Left ventricle myocardium superior (tissue), 1 donor: Measurements from ENCODE around the gene CLCF1. TPM values are rescaled to one million over a fixed set of nuclear protein-coding genes. Genes with fewer than 3 reads are reported as not detected.
A peak's percentile ranks its signal among the peaks of the same experiment; 100 is the strongest.

Experiments
- ATAC-seq: fragments of 200-7000 bp; cut with Tn5 transposase; one replicate; pipeline ENCODE4 v1.9.1; 2020; ENCODE audit warnings: mild to moderate bottlenecking, moderate library complexity
- DNase-seq: peaks from one replicate; pipeline ENCODE4 v3.0.0-alpha.2; 2020
- intact Hi-C: fragments of 100-400 bp; cut with micrococcal nuclease; formaldehyde crosslinking; loops from one replicate; pipeline ENCODE4 v1.11.0; 2022
- total RNA-seq: library from RNA; stranded (reverse); fragmentation: NEBNext Ultra II Directional; extraction: Animal tissue kit (Norgen Biotek cat#: 25700); gene quantifications from one replicate; pipeline ENCODE4 v1.2.1, GENCODE V29; 2021
- donor health status: DM: no; HTN: yes; CAD: no; lungs with severe emphysema.

CLCF1 gene
- total RNA-seq, 1 donor from 2014 or later, result 0.89 TPM

DNA sequence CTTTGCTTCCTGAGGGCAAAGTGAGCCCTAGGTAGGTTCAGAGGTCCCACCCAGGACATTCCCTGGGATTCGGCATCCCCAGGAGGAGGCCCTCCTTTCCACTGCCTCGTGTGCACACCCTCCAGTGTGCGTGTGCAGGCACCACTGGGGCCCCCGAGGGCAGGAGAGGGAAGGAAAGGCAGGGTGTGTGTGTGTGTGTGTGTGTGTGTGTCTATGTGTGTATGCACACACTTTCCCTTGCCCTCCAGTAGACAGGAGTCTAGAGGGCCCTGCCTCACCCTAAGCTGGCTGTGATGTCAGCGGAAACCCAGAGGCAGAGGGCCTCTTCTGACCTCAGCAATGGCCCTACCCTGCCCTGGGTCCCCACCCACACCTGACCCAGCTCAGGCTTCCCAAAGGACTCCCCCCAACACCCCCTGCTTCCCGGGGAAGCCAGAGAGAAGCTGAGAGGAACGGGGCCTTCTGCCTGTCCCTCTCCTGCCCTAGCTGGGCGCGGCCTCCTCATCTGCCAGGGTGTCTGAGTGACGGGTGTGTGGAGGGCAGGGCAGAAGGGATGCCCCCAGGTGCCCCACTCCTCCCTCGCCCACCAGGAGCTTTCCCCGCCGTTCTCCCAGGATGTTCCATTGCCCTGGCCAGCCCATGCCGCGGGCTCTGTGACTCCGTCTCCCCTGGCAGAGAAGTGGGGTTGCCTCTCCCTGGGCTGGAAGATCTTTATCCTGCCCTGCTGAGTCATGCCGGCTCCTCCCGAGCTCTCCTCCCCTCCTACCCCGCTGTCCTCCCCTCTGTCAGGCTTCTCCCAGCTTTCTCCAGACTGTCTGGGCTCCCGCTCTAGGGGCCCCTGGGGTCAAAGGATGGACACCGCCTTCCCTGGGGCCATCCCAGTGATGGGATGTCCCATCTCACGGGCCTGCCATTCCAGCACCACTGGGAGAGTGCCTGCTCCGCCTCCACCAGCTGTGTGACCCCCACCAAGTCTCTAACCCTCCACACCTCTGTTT lies 6.0 kb upstream of the CLCF1 start:
- intact Hi-C loops, result no loop called here
- ATAC-seq (no peak), DNase-seq (no peak)

DNA sequence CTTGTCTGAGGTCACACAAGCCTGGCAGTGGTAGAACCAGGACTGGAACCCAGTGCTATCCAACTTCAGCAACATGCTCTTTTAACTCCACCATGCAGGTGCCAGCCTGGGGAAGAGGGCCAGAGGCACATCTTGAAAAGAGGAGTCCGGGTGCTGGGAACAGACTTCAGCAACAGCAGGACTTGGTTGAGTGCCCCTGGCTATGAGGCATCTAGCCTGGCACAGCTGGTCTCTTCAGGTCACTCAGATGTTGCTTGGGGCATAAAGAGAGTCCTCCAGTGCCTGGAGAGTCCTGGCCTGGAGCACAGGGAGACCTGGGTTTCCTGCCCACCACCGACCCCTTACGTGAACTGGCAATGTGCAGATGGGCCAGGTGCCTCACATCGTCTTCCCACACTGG lies 5.1 kb upstream of the CLCF1 start:
- intact Hi-C loops, result no loop called here
- ATAC-seq, result no peak
- no peak for DNase-seq

DNA sequence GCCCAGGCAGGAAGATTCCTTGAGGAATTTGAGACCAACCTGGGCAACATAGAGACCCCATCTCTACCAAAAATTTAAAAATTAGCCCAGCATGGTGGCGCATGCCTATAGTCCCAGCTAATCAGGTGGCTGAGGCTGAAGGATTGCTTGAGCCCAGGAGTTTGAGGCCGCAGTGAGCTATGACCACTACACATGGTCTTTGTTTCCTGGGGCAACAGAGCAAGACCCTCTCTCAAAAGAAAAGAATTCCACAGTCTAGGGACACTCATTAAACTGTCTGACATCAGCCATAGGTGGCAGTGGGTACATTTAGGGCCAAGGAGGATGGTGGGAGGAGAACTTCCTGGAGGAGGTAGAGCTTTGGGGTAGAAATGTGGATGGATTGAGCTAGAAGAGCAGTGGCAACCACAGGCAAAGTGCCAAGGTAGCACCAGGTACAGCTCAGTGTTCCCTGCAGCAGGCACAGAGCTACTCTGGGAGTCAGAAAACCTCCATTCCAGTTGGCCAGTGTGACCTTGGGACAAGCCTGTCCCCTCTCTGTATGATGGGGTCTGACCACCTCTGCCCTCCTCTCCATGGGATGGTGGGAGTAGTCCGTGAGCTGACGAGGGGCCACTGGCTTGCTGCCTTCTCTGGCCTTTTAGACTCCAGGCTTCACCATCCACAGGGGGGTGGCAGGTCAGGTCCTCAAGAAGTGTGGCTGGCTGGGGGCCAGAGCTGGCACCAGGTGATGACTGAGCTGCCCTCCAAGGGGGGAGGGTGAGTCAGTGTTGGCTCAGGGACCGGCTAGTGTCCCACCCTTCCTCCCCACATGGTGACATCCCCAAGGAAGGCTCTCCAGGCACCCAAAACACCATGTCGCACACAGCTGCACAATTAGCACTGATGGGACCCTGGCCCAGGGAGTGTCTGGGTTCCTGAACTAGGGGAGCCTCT lies 3.7 kb upstream of the CLCF1 start:
- no peak for DNase-seq
- intact Hi-C loops, result no loop called here
- no peak for ATAC-seq

DNA sequence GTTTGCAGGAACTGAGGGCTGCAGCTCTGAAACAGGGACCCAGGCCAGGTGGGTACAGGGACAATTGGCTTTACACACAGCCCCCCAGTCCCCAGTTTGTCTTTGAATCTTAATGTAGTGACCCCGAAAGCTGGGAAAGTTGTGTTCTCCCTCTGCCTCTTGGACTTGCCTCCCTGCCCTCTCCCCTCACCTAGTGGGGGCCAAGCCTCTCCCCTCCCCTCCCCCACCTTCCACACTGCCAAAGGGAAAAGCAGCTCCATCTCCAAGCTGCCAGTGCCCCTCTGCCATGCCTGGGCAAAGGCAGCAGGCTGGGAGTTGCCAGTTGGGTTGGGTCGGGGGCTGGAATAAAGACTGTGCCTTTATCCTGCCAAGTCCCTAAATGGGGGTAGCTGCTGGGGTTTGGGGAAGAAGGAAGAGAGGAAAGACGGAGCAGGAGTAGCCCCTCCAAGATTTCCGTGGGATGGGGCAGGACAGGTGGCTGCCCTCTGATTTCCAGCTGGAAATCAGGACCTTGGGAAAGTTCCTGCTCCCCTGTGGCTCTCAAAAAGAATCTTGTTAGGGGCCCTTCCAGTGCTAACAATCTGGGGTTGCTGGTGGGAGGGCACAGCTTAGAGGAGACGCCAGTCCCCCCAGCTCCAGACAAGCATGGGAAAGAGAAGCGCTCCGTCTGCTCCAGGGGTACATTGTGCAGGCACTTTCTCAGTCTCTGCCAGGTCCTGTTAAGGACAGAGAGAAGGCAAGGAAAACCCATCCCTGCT lies 2.8 kb upstream of the CLCF1 start:
- intact Hi-C loops, result no loop called here
- DNase-seq (no peak), ATAC-seq (no peak)

DNA sequence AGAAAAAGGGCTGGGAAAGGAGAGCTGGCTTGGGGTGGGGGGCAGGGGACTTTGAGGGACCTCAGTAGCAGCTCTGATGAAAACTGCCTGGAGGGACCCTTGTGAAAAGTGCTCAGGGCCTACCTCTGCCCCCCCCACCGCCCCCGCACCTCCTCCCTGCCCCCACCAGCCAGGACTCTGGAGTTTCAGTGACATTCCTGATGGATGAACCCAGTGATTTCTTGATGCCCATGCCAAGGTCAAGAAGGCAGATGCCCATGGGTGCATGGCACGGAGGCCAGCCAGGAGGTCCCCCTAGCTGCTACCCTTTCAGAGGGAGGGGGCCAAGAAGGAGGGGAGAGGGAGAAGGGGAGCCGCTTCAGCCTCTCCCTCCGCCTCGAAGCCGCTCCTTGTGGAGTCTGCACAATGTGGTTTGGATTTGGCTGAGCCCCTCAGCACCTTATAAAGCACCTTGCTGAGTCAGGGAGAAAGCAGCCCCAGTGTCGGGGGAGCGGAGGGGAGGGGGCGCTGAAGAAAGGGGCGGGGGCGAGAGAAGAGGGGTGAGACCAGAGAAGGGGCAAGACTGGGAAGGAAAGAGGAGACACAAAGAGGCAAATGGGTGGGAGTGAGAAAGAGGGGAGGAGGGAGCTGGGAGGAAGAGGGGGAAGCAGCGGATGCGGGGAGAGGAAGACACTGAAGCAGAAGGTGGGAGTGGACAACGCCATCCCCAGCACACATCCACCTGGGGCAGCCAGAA lies 2.1 kb upstream of the CLCF1 start:
- ATAC-seq, result no peak

DNA sequence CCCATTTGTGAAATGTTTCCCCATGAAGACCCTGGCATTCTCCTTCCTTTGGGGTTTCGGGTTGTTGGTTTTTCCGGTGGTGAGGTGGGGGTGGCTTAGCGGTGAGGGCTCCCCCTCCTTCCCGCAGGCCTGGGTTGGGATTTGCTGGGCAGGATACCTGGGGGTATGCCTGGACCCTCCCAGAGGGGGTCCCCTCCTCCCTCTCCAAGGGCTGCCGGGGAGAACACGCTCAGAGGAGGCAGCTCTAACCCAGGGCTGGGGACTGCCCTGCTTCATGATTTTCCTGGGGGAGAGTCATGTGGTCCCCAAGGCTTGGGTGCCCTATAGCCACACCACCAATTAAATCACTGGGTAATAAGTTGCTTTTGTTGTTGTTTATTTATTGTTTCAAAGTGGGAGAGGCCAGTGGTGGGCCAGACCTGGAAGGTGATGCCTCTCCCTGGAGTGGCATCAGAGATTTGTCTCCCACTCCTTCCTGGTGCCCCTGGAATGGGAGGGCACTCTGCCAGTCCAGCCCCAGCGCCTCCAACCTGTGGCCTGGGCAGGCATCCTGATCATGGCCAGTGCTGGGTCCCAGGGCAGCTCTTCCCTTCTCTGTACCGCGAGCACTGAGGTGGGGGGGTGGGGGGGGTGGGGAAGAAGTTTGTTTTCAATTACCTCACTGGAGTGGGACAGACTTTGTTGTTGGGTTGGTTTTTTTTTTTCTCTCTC lies 1.3 kb upstream of the CLCF1 start:
- DNase-seq, result no peak
- intact Hi-C loops, result no loop called here
- ATAC-seq, result no peak

More for the DNA sequence above, 2.1 kb upstream of the CLCF1 start:
- DNase-seq, result no peak
- intact Hi-C loops, result no loop called here

DNA sequence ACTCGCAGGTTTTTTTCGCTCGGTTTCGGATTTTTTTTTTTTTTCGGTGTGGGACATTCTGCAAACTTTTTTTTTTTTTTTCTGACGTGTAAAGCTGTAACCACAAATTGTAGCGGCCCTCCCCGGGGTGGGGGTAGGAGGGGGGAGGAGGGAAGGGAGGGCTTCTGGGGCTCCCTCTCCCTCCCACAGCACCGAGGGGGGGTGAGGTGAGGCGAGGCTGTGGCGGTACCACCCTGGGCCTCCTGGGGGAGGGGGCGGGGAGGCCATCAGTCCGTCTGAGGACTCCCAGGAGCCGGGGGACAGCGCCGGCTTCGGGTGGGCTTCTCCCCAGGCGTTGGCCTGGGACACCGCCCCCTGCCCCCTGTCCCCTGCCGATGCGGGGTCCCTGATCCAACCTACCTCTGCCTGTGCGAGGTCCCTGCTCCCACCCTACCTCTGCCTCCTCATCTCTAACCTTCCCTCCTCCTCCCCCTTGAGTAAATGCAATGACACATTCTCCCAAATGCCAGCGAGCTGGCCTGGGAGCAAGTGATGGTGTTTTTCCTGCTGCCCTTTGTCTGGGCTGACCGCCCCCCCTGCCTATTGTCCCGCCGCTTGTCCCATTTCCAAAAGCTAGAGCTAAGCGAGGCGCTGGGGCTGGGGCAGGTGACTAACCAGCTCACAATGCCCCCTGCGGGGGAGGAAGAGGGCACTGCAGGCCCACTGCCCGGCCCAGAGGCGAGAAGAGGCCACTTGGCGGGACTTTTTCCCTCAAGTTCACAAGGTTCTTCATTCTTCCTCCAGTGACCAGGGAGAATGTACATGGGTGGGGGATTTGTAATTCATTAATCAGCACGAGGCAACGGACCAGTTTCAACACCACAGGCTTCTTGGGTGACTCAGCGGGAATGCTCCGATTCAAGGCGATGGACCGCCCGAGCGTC lies 511 bp upstream of the CLCF1 start:
- intact Hi-C loops, result no loop called here
- peak; percentile 58 for ATAC-seq
- peak; percentile 68 for DNase-seq

DNA sequence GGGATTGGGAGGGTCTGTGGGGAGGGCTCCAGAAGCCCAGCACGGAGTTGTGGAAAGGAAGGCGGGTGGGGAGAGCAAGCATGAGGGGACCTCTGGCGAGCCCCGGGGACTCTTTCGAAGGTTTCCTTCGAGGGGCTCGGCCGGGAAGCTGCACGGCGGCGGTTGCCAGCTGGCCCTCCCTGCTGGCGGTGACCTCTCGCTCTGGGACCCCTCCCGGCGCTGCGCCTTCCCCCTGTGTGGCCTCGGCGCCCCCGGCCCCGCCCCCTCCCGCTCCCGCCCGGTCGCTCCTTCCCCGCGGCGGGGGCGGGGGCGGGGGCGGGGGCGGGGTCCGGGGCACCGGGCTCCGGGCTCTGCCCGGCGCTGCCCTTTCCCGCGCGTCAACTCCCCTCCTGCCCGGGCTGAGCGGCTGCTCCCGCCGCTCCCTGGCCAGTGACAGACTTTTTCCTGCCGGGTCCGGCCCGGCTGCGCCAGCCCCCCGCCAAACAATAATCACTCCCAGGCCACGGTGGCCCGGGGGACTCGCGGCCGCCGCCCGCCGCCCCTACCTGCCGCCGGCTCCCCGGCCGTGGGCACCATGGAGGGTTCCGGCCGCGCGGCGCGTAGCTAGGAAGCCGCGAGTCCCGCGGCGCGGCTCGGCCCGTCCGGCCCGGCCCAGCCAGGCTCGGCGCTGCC lies 941 bp downstream of the CLCF1 start:
- intact Hi-C loops, result no loop called here
- ATAC-seq, result peak; percentile 29
- DNase-seq, result peak; percentile 67

DNA sequence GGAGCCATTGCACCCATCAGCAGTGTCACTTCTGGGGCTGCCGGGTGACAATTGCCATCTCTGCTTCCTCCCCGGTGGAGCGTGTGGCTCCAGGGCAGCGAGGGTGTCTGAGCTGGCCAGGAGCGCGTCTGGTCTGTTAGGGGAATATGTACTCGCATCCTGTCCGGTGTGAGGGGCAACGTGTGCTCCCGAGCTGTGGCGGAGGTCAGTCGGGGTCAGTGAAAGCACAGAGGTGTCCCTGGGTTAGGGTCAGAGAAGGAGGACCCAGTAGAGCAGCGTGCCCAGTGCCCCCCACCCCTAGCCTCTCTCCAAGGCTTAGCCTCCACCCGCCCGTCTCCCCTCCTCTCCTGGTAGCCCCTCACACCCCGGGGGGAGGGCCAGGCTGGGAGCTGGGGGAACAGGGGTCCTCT lies 1.5 kb downstream of the CLCF1 start:
- DNase-seq (no peak), ATAC-seq (no peak)
- intact Hi-C loops, result no loop called here

DNA sequence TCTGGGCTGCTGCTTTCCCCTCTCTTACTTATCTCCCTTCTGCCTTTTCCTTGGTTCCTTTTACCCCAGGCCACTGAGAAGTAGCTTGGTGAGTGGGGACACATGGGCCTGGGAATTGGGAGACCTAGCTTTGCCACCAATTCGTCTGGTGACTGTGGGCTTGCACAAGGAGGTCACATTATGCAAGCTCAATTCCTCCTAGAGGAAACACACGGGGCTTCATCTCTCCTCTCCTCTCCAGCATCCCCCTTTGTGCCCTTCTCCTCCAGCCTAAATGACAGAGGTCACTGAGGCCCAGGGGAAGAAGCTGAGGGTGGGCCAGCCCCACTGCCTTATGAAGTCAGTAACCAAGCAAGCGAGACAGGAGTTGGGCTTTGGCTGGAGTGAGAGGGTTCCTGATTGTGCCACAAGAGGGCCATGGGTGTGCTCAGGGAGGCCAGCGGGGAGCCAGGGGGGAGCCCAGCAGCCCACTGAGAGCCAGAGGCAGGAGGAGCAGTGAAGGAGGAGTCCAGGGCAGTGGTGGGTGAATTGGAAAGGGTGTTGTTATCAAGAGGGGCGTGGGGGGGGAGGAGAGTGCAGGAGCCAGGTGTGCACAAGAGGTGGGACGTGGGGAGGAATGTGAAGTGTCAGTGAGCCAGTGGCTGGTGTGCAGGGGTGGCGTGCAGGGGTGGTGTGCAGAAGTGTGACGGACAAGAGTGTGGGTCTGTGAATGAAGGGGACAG lies 2.0 kb downstream of the CLCF1 start:
- intact Hi-C loops, result no loop called here
- DNase-seq (no peak), ATAC-seq (peak; percentile 17)

DNA sequence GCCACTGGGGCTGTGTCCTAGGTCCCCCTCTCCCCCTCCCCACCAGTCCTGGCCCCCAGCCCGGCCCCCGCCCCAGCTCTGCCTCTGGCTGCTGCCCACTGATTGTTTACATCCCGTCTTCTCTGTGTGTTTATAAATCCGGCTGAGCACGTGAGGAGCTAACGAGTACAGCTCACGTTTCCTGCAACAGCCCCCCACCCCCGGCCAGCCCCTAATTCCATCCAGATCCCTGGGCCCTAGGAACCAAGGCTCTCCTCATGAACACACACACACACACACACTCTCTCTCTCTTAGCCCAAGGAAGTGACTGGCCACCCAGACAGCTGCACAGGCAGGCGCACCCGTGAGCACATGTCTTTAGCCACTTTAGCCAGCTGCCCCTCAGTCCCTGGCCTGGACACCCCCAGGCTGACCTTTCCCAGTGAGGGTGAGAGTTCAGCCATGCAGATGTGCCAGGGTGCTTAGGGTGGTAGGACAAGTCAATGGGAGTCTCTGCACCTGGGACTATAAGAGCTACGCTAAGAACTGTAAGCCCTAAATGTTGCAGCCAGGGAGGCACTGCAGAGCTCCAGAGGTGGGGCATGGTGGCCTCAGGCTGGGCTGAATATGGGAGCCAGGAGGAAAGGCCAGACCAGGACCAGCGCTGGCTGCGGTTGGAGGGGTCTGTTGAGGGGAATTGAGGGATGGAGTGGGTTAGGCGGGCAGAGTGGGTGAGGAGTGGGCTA lies 2.9 kb downstream of the CLCF1 start:
- ATAC-seq, result no peak
- DNase-seq, result no peak
- intact Hi-C loops, result no loop called here

DNA sequence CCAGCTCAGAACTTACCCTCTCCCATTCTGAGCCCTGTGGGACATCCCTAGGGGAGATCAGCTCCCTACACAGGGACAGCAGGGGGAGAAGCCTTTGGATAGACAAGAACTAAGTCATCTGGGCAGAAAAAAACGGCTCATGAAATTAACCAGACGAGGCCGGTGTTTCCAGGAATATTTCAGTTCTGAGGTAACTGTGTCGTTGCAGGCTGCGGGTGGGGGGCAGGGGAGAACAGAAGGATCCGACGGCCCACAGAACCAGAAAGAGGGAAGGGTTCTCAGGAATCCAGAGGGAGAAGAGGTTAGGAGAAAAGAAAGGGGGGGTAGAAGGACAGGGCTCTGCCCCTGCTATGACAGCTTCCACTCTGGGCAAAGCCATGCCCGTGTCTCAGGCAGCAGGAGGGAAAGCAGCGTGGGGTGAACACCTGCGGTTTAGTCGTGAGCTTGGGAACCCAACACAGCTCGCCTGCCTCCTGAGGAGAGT lies 3.6 kb downstream of the CLCF1 start:
- ATAC-seq, result no peak
- no peak for DNase-seq
- intact Hi-C loops, result no loop called here

DNA sequence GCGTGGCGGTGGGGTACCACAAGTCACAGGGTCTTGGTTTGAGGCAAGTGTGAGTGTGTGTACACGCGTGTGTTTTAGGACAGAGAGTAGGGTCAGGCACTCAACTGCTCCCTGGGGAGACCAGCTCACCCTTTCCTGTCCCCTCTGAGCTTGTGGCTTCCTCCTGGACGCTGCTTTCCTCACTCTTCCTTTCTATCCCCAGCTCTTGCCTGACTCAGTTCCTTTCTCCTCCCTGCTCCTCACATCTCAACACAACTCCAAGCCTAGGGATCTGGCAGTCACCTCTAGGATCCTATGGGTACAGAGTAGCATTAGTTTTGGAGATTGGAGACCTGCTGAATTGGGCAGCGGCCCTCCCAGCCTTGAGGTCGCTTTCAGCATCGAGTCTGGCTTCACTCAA lies 4.1 kb downstream of the CLCF1 start:
- no peak for DNase-seq
- intact Hi-C loops, result no loop called here
- ATAC-seq, result no peak

DNA sequence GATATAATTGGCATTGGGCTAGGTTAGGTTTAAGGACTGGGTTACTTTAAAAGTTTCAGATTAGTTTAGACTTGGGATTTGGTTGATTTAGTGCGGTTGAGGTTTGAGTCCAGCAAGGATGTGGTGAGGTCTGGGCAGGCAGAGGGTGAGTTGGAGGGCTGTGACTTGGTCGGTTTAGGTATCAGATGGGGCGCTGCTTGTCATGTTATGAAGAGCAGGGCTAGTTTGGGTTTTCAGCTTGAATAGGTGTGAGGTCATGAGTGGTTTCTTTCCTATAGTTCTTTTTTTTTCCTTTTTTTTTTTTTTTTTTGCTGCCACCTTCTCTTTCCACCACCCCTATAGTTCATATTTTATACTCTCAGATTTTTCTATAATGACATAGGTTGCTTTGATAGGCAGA lies 4.8 kb downstream of the CLCF1 start:
- intact Hi-C loops, result no loop called here
- no peak for ATAC-seq
- DNase-seq, result no peak

DNA sequence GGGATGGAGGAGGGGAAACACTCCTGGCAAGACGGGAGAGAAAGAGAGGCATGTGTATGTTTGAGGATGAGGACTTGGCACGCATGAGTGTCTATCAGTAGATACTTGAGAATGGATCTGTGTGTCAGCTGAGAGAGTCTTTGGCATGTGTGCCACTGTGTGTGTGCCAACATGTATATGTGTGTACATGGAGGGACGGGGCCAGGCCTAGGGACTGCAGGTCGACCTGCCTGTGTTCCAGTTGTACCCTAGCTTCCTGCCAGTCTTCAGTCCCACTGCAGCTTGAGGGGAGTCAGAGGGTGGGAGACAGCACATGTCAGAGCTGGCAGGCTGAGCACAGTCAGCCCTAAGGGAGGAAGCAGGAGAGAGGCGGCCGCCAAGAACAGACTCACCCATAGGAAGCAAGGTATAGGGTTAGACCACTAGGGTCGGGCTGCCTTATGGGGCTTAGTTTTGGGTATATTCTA lies 5.6 kb downstream of the CLCF1 start:
- ATAC-seq (no peak), DNase-seq (no peak)
- intact Hi-C loops, result no loop called here
